Pulmonary artery endothelial cell (primary cell): ENCODE results near the gene ATXN7L1. TPM values are rescaled to one million over a fixed set of nuclear protein-coding genes. Genes with fewer than 3 reads are reported as not detected.

ENCODE experiments used
- DNase-seq: peaks from one replicate; pipeline ENCODE4 v3.0.0-alpha.2; 2011; ENCODE audit warnings: low read depth, low spot score
- total RNA-seq: library from RNA; depleted of rRNA; stranded (reverse); fragments of >200 nt; gene quantifications from 2 replicates; pipeline ENCODE4 v1.2.3, GENCODE V29; 2014

The ATXN7L1 gene
- total RNA-seq, 1 donor from 2014 or later = 2.8 TPM

DNA sequence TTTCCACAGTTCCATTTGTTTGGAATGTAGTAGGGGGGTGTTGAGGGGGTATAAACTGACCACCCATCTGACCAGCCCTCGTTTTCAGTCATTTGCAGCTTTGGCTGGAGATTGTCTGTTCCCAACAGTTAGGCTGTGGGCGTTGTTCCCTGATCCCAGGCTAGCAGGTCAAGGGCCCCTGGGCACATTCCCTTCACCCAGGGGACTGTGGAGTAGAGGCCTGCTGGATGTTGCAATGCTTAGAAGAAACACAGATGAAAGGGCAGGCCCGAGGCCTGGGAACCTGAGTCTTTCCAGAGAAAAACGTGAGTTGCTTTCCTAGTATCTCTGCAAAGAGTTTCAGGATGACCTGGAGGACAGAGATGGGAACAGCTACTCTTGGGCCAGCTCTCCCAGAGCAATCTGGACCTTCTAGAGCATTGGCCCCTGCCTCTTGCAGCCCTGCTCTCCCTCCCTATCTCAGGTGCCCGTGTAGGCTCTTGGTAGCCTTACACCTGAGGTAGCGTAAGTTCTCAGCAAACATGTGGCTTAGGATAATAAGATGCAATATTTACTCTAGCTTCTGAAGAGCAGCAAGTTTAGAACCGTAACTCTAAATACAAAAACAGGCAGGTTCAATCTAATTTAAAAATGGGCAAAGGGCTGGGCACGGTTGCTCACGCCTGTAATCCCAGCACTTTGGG lies 195.8 kb downstream of the ATXN7L1 start:
- DNase-seq = no peak

DNA sequence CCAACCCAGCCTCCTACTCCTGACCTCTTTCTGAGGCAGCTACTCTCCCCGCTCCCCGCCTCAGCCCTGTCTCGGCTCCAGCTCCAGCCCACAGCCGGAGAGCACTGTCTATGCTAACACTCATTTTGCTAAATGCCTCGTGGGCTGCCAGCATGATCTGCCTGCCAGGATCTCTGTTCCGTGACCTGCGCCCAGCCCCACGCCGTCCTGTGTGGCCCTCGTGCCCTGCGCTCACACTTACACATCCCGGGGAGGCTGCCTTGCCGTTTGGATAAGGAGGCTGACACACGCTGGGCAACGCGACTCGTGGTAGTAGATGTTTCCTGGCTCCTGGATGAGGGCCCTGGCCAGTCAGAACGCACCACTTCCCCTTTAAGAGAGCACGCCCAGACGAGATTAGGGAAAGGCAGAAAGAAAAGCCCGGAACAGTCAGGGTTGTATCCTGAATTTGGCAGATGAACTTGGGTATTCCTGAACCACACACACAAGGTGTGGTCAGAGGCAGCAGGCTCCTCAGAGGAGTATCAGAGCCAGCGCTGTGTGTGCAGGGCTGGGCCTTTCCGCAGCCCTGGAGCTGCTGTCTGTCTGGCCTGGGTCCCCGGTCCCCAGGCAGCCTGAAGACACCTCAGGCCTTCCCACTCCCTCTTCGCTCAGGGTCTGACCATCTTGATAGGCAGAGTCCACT lies 197.4 kb downstream of the ATXN7L1 start:
- peak; percentile 51 for DNase-seq

DNA sequence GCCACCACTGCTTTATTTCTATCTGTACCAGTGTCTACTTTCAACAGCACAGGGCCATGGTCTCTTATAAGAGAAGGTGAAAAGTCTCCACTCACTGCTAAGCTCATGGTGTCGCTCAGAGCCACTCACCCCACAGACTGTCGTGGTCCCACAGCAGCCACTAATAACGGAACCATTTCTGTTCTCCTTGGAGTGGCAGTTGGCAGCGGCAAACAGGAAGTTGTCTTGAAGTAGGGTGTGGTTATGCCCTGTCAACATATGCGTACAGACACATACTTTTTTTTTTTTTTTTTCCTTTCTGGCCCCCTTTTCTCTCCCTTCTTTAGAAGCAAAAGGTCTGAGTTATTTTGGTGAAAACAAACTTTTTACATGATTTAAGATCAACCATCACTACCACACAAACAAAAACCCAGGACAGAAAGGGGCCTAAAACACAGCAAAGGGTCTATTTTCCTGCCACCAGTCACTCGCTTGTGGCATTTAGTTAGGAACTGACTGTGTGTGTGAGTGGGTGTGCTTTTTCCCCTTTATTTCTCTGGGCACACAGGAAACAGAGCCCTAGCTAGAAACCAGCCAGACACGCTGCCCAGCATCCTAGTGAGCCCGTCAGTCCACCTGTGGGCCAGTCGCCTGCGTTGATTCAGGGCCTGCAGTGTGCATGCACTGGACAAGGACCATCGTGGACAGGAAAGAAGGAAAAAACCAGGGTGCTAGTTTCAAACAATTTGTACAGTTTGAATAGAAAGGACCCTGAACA lies 198.4 kb downstream of the ATXN7L1 start:
- no peak for DNase-seq

DNA sequence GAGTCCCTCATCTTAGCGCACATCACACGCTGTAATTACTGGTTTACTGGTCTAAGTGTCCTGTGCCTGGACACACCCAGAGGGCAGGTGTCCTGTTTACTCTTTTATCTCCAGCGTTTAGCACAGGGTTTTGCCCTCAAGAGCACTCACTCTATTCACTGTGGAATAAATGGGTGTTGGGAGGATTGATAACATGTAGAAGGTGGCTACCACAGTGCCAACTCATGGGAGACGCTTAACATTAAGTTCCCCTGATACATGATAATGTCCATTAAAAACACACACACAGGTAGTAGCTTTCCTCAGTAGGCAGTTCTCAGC lies 199.0 kb downstream of the ATXN7L1 start:
- DNase-seq = no peak

DNA sequence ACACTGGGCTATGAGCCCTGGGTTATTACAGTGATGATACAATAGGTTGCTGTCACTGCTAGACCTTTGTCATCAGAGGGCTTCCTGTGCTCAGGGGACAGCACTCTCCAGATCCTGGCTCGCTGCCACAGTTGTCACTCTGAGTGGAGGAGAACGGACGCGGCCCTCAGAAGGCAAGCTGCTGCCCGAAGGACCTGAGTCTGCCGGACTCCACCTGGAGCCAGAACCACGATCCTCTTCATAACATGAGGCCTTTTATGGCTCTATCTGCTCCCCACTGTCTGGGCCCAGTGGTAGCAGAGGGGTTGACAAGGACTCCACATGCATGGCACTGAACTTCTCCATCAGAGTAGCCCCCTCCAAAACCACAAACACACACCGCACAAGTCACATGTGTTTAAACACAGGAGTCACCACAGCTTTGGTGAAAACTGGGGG lies 200.4 kb downstream of the ATXN7L1 start:
- DNase-seq = no peak

DNA sequence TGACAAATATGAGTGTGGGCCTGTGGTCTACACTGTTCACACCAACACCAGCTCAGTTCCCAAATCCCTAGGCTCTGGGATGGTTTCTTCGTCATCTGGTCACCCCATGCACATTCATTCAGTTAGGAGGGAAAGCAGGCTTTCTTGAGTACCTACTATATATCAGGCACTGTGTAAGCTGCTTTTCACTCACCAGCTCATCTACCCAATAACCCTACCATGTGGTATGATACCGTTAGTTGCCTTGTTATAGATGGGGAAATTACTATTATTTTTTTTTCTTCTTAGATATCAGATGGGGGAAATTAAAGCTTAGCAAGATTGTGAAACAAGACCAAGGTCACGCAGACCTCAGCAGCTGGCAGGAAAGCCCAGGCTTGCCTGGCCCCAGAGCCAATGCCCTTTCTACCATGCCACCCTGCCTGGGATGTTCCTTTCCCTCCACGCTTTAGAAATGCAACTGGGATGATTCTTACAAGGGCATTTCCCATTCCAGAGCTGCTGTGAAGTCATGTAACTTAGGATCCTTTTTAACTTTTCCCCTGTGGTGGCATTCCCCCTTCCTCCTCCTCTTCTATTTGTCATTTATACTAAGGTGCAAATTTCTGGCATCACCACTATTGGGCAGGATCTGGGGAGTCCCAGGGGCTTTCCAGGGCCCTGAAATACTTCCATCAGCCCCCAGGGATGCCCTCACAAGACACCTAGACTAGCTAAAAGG lies 202.0 kb downstream of the ATXN7L1 start:
- DNase-seq = no peak

DNA sequence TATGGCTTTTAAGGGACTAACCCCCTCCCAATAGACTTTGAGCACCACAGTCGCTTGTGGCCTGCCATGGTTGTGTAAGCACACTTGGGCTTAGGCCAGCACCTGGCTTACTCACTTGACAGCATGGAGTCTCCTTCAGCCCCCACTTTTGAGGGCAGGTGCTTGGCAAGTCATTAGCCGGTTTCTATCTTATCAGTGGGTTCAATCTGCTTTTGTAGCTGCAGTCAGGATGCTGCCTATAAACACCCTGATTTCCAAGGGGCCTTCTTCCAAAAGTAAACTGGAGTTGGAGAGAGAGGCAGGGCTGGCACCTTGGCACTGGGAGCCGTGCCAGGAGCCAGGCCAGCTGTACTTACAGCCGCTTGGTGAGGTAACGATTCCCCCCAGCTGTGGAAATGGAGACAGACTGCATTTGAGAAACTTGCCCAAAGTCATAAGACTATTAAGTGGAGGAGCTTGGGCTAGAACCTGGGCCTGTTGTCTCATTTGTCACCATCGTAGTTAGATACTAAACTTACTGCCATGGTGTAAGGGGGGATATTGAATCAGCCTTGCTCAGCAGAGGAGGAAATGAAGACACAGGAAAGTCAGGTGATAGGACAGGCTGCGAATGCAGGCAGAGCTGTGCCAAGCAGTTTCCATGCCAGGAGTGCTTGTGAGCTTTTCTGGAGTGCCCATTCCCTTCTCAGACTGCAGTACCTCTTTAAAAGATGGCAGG lies 202.9 kb downstream of the ATXN7L1 start:
- DNase-seq = no peak

DNA sequence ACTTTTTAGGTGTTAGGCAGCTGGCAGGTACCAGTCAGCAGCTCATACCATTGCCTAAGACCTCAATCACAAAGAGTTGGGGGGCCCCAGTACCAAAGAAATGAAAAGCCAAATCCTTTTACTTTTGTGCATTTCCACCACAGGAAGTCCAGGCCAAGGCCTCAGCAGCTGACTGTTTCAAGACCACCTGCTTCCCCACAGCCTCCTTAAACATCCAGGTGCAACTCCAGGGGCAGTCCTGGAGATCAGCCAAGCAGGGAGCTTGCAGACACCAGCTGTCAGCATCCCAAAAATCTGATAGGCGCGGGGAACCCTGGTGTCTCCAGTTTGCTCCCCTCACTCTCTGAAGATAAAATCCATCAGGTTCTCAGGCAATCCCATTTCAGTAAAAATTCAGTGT lies 203.6 kb downstream of the ATXN7L1 start:
- DNase-seq = no peak

DNA sequence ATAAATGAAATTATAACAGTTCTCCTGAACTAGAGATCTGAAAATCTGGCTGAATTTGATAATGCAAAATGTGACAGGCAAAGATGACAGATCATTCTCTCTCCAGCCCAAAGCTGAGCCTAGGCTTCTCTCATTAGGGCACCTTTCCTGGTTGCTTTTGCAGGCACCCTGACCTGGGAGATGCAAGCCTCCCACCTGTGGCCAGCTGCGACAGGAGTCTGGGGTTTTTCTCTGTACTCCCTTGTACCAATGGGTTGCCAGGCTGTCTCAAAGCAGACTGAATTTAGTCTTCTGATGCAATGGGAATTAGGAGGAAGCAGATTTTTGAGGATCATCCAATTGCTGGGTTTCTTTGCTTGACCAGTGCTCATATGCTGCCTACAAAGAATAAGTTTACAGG lies 210.1 kb downstream of the ATXN7L1 start:
- DNase-seq = no peak

DNA sequence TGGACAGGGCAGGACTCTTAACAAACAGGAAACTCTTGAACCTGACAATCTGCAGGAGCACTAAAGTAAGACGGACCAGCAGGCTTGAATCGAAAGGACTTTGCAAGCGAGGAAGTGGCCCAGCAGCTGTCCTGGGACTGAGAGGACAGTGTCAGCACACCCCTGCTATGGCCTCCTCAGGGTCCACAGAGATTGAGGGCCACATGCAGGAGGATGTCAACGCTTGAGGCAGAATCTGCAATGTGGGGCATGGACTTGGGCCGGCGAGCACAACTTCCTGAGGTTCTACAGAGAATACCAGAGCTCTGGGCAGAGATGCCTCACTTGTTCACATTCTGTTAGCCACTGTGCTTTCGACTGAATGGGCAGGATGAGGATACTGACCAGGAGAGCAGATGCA lies 210.7 kb downstream of the ATXN7L1 start:
- no peak for DNase-seq

DNA sequence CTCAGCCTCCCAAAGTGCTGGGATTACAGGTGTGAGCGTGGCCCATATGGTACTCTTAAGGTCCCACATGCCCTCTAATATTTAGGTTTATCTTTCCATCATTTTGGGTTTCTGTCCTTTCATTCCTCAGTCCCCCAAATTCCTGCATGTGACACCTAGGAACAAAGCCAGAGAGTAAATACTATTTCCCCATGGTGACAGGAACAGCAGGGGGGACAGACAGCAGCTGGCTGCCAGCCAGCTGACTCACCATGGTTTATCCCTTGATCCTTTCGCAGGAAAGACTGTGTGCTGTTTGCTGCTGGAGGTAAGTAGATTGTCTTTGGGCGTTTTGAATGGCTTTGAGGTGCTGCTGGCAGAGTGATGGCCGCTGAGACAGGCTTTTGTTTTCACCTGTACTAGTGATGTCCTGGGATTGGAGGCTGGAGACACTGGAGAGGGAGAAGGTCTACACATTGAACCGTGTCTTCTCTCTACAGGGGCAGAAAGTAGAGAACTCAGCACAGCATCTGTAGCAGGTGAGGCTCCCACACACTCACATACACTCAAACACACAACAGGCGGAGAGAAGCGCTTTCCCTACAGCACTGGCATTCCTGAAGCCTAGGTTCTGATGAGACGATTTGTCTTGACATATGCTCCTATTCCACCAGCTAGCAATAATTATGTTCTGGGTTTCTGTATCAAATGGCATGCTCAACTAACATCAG lies 211.4 kb downstream of the ATXN7L1 start:
- no peak for DNase-seq

DNA sequence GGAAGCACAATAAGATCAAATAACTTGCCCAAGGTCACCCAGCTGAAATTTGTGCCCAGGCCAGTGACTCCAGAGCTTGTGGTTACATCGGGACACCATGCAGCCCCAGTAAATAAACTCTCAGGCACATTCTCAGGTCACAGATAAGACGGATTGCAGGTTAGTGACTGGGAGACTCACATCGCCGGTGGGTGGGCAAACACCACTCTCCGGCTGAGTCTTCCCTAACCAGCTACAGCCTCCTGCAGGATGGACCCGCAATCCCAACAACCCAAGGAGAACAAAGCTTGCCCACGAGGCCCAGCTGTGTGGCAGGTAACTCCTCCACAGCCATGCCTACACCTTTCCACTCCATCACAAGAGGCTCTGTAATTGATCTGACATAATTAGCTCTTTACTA lies 213.4 kb downstream of the ATXN7L1 start:
- no peak for DNase-seq

DNA sequence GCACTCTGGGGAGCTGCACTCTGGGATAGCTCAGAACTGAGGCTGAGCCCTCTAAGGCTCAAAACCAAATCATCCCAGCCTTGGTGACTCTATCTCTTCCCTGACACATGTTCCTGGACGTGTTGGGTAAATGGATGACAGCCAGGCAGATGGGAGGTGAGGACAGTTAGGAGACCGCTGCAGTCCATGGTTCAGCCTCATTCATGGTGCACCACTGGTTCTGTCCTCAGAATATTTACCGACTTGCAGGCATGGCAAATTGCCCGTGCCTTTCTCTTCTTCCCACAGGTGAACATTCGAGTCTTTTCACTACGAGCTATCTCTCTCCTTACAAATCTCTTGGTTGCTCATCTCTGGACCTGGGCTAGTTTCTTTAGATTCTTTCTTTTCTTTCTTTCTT lies 214.8 kb downstream of the ATXN7L1 start:
- DNase-seq = no peak

DNA sequence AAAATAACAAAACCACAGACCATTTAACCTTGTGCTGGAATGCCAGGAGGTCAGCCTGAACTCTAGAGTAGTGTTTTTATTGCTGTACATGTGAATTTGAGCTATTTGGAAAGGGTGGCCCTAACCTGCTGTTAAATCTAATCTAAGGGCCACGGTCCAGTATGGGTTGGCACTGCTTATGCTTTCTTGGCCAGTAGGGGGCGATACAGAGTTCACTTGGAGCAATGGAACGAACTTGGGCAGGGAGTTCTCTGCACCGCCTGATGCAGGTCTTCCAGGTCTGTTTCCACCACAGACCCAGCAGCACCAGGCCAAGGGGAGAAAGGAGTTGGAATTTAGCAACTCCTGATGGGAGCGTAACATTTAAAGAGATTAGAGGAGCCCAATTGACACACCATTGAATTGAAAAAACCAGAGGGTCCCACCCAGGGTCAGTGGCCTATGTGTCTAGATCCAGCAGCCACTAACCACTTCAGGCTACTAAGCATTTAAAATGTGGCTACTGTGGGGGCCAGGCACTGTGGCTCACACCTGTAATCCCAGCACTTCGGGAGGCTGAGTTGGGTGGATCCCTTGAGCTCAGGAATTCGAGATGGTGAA lies 219.4 kb downstream of the ATXN7L1 start:
- DNase-seq = no peak

DNA sequence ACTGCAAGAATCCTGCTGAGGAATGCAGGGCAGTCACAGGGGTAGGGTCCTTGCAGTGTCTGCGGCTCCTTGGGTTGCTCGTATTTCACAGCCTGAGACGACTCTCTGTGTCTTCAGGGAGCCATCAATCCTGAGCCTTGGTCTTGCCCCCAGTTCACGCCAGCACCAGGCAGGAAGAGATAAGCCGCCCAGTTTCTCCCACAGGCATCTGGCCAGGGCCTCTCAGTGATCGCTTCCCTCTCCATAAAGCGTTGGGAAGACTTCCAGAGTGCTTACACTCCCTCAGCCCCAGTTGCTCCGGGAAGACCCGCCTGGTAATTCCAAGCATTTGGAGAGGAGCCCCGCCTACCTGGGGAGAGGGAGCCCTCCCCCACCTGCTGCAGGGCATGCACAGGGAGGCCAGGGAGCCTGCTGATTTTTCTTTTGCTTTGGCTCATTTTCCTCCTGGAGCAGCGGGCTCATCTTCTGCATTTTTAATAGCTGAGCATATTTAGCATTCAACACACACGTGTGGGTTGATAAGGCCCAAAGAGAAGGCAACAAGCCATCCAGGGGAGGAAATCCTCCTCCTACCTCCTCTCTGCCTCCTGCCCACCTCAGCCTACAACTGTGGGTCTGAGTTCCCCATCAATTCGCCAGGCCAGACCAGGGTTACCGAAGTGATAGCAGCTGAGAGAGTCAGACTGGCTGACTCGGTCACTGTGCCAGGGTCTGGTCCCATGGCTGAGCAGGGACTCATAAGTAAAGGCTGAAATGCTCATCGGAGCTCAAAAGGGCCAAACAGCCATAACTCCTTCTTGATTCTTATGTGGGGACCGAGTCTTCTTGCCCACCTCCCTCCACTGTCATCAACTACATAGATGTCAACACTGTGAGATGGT lies 220.7 kb downstream of the ATXN7L1 start:
- DNase-seq = no peak

DNA sequence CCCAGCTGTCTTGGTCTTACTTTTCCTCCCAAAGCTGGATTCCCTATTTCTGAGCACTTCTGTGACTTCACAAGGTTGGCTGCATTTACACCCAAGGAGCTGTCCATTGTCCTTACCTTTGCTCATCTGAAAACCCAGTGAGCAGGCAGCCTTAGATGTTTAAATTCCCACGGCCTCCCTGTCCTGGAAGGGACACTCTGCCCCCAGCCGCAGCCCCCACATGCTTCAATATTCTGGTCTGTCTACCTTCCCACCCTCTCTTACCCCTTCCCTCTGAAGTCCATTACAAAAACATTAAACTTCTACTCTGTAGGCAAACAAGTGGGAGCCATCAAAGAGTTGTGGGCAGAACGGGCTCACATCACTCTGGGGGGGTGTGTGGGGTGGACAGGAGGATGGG lies 221.3 kb downstream of the ATXN7L1 start:
- no peak for DNase-seq

DNA sequence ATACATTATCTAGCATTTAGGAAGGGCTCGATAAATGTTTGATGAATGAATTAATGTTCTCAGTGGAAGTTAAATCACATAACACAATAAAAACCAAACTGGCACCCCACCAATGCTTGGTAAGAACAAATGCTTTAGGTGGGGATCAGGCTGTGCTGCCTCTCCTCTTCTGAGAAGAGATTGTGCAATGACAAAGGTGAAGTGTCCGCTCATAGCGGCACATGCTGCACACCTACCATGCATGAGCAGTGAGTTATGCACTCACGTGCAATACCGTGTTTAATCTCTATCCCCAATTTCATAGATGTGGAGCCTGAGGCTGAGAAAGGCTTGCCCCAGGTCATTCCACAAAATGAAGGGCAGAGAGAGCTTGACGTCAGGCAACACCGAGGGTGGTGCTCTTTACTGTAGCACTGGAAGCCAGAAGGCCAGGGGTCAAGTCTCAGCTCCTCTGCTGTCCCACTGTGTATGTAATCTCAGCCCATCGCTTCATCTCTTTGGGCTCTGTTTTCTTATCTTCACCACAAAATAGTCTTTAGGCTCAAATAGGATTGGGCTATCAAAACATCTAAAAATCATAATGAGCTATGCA lies 222.2 kb downstream of the ATXN7L1 start:
- no peak for DNase-seq

DNA sequence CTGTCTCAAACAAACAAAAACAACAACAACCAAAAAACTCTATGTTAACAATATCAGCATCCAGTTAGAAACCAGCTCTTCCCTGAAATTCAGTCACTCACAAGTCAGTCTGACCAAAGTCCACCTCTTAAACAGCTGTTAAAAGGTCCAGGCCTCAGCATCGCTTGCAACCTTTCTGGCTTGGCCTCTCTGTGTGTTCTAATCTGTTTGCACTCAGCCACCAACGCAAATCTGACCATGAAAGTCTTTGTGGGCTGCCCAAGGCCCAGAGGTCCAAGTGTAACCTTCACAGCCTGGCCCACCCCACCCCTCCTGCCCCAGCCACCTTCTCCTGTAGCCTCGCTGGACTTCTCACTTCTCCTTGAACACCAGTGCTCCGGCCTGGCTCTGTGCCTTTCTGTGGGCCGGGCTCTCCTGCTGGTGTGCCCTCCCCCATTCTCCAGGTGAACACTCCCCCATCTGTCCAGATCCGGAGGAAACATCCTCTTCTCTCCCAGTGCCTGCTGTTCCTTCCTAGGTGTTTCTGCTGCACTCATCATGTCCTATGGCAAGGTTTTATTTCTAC lies 222.9 kb downstream of the ATXN7L1 start:
- DNase-seq = no peak
